ENCODE data around the gene TCAIM. TPM values are rescaled to one million over a fixed set of nuclear protein-coding genes. Genes with fewer than 3 reads are reported as not detected.

The TCAIM gene
- polyA plus RNA-seq, 1 donor from 2014 or later, result 38.1 TPM

DNA sequence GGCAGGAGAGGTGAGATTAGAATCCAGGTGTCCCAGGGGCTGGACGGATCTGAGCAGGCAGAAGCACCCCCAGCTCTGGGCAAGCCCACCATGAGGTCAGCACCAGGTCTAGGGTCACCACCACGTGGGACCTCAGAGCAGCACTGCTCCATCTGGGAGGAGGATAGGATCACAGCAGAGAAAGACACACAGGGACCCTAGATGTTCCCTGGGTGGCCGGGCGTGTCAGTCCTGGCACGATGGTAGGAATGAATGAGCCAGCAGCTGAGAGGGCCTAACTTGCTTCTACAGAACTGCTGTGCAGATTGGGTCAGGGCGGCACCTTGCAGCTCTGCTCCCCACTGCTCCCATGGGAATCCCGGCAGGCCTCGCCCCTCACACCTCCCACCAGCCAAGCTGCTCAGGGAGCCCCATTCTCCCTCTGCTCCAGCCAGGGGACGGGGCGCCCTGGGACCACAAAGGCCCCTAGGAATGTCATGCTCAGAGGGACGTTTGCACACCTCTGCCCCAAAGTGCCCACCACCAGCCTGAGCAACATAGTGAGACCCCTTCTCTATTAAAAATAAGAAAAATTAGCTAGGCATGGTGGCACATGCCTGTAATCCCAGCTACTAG, 72.6 kb downstream of the TCAIM start:
- Histone ChIP-seq H4K20me1 (ENCODE audit: insufficient read depth) (no peaks in the 10 kb centered on the region), H3K27me3 (ENCODE audit: insufficient read depth, low read depth, low read length) (no peaks in the 10 kb centered on the region), H2AFZ (ENCODE audit: low read depth, low read length) (no peak overlapping the region), H3K36me3 (ENCODE audit: insufficient read depth, low read length) (no peaks in the 10 kb centered on the region), H3K9ac (ENCODE audit: low read length) (no peak overlapping the region), H3K27ac (ENCODE audit: low read length) (no peak overlapping the region), H3K4me3 (ENCODE audit: low read length) (no peak overlapping the region), H3K79me2 (replicated peaks; ENCODE audit: insufficient read depth, low read length) (no peaks in the 10 kb centered on the region), H3K4me2 (ENCODE audit: low read length) (no peak overlapping the region), H3F3A (ENCODE audit: insufficient read depth, low read length, poor library complexity, severe bottlenecking) (no peaks in the 10 kb centered on the region), H3K9me3 (ENCODE audit: low read length) (no peaks in the 10 kb centered on the region), H3K9me2 (ENCODE audit: insufficient read depth, low read length) (no peaks in the 10 kb centered on the region)
- TF ChIP-seq, protein P1, sequence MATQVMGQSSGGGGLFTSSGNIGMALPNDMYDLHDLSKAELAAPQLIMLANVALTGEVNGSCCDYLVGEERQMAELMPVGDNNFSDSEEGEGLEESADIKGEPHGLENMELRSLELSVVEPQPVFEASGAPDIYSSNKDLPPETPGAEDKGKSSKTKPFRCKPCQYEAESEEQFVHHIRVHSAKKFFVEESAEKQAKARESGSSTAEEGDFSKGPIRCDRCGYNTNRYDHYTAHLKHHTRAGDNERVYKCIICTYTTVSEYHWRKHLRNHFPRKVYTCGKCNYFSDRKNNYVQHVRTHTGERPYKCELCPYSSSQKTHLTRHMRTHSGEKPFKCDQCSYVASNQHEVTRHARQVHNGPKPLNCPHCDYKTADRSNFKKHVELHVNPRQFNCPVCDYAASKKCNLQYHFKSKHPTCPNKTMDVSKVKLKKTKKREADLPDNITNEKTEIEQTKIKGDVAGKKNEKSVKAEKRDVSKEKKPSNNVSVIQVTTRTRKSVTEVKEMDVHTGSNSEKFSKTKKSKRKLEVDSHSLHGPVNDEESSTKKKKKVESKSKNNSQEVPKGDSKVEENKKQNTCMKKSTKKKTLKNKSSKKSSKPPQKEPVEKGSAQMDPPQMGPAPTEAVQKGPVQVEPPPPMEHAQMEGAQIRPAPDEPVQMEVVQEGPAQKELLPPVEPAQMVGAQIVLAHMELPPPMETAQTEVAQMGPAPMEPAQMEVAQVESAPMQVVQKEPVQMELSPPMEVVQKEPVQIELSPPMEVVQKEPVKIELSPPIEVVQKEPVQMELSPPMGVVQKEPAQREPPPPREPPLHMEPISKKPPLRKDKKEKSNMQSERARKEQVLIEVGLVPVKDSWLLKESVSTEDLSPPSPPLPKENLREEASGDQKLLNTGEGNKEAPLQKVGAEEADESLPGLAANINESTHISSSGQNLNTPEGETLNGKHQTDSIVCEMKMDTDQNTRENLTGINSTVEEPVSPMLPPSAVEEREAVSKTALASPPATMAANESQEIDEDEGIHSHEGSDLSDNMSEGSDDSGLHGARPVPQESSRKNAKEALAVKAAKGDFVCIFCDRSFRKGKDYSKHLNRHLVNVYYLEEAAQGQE (IDR thresholded peaks at IDR 0.05; ENCODE audit: borderline replicate concordance), result no peak
- TF ChIP-seq SMC3 (conservative IDR thresholded peaks at IDR 0.05; ENCODE audit: poor library complexity) (no peak), MXI1 (conservative IDR thresholded peaks at IDR 0.05; ENCODE audit: poor library complexity, severe bottlenecking) (no peak), EZH2 (IDR thresholded peaks at IDR 0.05; ENCODE audit: borderline replicate concordance, insufficient read depth, low read length, poor library complexity, severe bottlenecking) (no peak), RAD21 (conservative IDR thresholded peaks at IDR 0.05) (no peak), EP300 (conservative IDR thresholded peaks at IDR 0.05; ENCODE audit: poor library complexity, severe bottlenecking) (no peak), TAF1 (IDR thresholded peaks at IDR 0.05; ENCODE audit: low read depth) (no peak)
- TF ChIP-seq, protein P2, sequence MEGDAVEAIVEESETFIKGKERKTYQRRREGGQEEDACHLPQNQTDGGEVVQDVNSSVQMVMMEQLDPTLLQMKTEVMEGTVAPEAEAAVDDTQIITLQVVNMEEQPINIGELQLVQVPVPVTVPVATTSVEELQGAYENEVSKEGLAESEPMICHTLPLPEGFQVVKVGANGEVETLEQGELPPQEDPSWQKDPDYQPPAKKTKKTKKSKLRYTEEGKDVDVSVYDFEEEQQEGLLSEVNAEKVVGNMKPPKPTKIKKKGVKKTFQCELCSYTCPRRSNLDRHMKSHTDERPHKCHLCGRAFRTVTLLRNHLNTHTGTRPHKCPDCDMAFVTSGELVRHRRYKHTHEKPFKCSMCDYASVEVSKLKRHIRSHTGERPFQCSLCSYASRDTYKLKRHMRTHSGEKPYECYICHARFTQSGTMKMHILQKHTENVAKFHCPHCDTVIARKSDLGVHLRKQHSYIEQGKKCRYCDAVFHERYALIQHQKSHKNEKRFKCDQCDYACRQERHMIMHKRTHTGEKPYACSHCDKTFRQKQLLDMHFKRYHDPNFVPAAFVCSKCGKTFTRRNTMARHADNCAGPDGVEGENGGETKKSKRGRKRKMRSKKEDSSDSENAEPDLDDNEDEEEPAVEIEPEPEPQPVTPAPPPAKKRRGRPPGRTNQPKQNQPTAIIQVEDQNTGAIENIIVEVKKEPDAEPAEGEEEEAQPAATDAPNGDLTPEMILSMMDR (IDR thresholded peaks at IDR 0.05; ENCODE audit: poor library complexity, severe bottlenecking), result no peak

DNA sequence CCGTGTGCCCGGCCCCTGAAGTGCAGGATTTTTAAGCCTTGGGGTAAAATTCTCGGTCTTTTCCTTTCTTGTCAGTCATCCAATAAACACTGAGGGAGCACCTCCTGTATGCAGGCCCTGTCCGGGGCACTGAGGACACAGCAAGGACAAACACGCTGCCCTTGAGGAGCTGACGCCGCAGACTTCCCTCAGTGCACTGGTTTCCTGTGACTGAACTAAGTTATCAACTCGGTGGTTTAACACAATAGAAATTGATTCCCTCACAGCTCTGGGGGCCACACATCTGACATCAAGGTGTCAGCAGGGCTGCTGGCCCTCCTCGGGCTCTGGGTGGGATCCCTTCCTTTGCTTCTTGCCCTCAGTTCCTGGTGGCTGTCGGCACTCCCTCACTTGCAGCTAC, 73.8 kb downstream of the TCAIM start:
- Histone ChIP-seq H2AFZ (ENCODE audit: low read depth, low read length) (no peak overlapping the region), H3K27me3 (ENCODE audit: insufficient read depth, low read depth, low read length) (no peaks in the 10 kb centered on the region), H3F3A (ENCODE audit: insufficient read depth, low read length, poor library complexity, severe bottlenecking) (no peaks in the 10 kb centered on the region), H3K9me2 (ENCODE audit: insufficient read depth, low read length) (no peaks in the 10 kb centered on the region), H3K79me2 (replicated peaks; ENCODE audit: insufficient read depth, low read length) (no peaks in the 10 kb centered on the region), H3K4me3 (ENCODE audit: low read length) (no peak overlapping the region), H3K9me3 (ENCODE audit: low read length) (no peaks in the 10 kb centered on the region), H3K27ac (ENCODE audit: low read length) (no peak overlapping the region), H3K9ac (ENCODE audit: low read length) (no peak overlapping the region), H3K36me3 (ENCODE audit: insufficient read depth, low read length) (no peaks in the 10 kb centered on the region), H3K4me2 (ENCODE audit: low read length) (no peak overlapping the region), H4K20me1 (ENCODE audit: insufficient read depth) (no peaks in the 10 kb centered on the region)
- no peak for TF ChIP-seq EZH2 (IDR thresholded peaks at IDR 0.05; ENCODE audit: borderline replicate concordance, insufficient read depth, low read length, poor library complexity, severe bottlenecking)
- no peak for TF ChIP-seq SMC3 (conservative IDR thresholded peaks at IDR 0.05; ENCODE audit: poor library complexity)
- TF ChIP-seq MXI1 (conservative IDR thresholded peaks at IDR 0.05; ENCODE audit: poor library complexity, severe bottlenecking), result no peak
- no peak for TF ChIP-seq TAF1 (IDR thresholded peaks at IDR 0.05; ENCODE audit: low read depth)

Data from neural cell (in vitro differentiated cells).